Stimulated activated CD4-positive, alpha-beta T cell treated with anti-CD3 and anti-CD28 coated beads, Interleukin-12 subunit alpha, Interleukin-12 subunit beta, amount 100 ng/mL, for 4 hours (primary cell): ENCODE data around the gene OR8B3.
"Not testable (repeated sequence)": the region's sequence is repeated elsewhere in the genome, so short reads cannot be mapped to it uniquely, and the experiment has no call there.

Source experiments
- DNase-seq: peaks from one replicate; pipeline ENCODE4 v3.0.0-alpha.2; 2020

OR8B3 gene

GRCh38 chr11:124398924-124399323 lies at the start of gene OR8B3:
OR8B3 (minus strand) TSS chr11:124399024; CDS start chr11:124397351, 1,673 bp downstream.
- no peak for DNase-seq

DNA sequence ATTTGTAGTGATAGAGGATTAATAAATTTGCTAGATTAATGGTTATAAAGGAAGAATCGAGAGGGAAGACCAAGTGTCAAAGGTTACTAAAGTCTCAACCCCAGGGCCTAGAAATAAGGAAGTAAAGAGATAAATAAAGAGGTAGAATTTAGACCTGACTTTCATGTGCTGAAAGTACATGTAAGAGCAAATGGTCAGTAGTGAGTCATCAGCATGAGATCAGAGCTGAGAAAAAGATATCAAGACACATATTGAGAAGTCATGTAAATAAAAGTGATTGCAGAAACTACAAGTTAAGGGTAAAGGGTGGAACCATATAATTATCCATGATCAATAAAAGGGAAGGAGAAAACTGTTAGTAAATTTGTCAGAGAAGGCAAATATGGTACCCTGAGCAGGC lies 48.1 kb upstream of the OR8B3 start:
- no peak for DNase-seq

DNA sequence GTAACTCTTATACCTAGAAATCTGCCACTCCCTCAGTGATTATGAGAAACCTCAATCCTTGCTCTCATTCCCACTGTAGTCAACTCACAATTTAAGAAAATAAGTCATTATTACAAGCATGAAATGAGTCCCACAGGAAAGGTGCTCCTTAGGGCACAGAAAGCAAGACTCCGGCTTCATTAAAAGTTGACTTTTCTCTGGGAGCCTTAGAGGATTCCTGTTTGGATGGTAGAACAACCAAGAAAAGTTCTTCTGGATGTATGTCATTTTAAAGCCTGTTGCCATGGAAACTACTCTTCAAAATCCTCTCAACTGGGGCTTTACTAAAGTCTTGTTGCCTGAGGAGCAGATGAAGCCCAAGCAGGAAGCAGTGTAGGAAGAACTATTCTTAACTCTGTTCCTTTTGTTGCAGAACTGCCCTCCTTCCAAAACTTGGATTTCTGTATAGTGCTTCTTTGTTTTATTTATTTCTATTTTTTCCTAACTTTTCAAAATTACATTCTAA lies 46.9 kb upstream of the OR8B3 start, which contains the start of gene OR8B8:
Gene OR8B8 (minus strand): TSS at position 51 of the 505 bp plus-strand sequence. CDS start 4,611 bp downstream, outside the sequence.
- DNase-seq: no peak

DNA sequence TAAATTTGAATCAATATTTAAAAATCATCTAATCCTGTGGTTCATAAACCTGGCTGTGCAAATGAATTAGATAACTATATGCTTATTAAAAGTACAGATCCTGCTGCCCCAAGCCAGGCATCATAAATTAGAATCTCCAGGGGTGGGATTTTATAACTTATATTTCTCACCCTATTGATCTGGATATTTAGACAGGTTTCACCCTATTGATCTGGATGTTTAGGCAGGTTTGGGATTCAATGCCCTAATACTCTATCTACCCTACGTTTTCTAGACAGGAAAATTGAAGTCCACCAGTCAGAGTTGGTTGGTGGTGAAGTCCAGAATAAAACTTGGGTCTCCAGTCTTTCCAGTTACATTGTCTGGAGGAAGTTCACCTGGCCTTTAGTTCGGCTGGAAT lies 44.0 kb upstream of the OR8B3 start:
- no peak for DNase-seq

- no peak for DNase-seq
Measured at GRCh38 chr11:124442442-124442841, 43.6 kb upstream of the OR8B3 start.

GRCh38 chr11:124441519-124441918 lies 42.7 kb upstream of the OR8B3 start:
- no peak for DNase-seq

DNA sequence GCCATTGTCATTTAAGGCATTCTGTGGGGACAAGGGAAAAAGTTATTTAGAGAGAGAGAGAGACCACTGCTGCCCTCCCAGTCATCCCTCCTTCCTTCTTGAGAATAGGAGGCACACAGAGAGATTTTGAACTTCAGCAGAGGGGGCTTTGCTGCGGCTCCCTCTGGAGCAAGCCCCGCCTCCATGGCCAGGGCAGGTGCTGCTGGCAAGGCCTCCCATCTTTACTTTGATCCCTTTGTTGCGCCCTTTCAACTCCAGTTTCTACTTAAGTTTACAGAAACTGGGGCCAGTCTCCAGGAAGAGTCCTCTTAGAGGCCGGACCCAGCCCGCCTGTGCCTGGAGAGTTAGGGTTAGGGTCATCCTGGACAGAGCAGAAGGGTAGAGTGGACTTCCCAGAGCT lies 42.3 kb upstream of the OR8B3 start:
- DNase-seq: no peak

GRCh38 chr11:124440608-124441007 lies 41.8 kb upstream of the OR8B3 start:
- no peak for DNase-seq

- DNase-seq: no peak
Measured at GRCh38 chr11:124434699-124435098, 35.9 kb upstream of the OR8B3 start.

- DNase-seq: no peak
Measured at GRCh38 chr11:124429599-124429998, 30.8 kb upstream of the OR8B3 start.

GRCh38 chr11:124424384-124424921 lies 25.6 kb upstream of the OR8B3 start, which contains the start of gene OR8B4:
OR8B4 (minus strand) TSS chr11:124424871; CDS start chr11:124424871, 0 bp downstream.
- DNase-seq: no peak

- no peak for DNase-seq
Measured at GRCh38 chr11:124421043-124421442, 22.2 kb upstream of the OR8B3 start.

DNA sequence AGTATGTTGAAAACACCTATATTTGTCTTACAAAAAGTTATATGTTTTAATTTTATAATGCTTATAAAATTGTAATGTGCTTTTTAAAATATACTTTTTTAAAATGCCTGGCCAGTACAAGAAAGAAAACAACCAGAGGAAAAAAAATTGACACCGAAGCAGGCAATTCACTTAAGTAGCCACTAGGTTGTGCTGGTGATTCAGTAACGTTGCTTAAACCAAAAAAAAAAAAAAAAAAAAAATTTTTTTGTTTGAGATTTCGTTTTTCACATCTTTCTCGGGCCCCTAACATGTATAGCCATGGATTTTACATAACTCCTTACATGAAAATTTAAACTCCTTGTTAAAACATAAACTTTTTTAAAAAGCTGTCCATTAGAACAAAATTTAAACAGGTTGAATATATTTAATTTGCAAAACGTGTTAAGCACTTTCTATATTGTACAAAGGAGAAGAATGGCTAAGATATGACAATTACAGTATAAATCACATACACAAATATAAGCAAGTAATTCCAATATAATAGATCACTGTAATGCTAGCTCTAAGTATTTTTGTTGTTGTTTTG lies 16.6 kb upstream of the OR8B3 start:
- DNase-seq: no peak

GRCh38 chr11:124409906-124410305 lies 11.1 kb upstream of the OR8B3 start:
- DNase-seq: no peak

GRCh38 chr11:124405581-124405980 lies 6.8 kb upstream of the OR8B3 start:
- DNase-seq: no peak

DNA sequence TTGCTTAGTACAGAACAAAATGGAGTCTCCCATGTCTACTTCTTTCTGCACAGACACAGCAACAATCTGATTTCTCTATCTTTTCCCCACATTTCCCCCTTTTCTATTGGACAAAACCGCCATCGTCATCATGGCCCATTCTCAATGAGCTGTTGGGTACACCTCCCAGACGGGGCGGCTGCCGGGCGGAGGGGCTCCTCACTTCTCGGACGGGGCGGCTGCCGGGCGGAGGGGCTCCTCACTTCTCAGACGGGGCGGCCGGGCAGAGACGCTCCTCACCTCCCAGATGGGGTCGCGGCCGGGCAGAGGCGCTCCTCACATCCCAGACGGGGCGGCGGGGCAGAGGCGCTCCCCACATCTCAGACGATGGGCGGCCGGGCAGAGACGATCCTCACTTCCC lies 4.4 kb upstream of the OR8B3 start:
- not testable (repeated sequence) for DNase-seq

- peak; percentile 20 for DNase-seq
Measured at GRCh38 chr11:124402326-124402922, 3.6 kb upstream of the OR8B3 start.

- DNase-seq: not testable (repeated sequence)
Measured at GRCh38 chr11:124396847-124397246, 2.0 kb downstream of the OR8B3 start.

DNA sequence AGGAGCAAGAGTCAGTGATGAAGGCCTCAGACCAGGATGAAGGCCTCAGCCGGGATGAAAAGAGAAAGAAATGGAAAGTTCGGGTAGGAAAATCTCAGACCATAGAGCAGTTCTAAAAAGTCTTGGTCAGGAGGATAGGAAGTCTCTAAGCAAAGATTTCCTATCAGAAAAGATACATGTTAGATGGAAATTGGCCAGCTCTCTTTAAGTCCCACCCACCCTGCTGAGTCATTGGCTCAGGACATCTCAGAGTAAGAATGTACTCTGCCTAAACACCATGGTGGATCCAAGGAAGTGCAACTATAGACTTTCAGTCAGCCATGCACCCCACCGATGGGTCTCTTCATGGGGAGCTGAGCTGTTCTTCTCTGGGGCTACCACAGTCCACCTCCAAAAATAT lies 4.4 kb downstream of the OR8B3 start:
- no peak for DNase-seq

GRCh38 chr11:124384399-124384798 lies 14.4 kb downstream of the OR8B3 start, which contains the start of gene OR8B2:
OR8B2 (minus strand) TSS chr11:124384499; CDS start chr11:124383343, 1,156 bp downstream.
- DNase-seq: no peak

- DNase-seq: not testable (repeated sequence)
Measured at GRCh38 chr11:124382857-124383256, 16.0 kb downstream of the OR8B3 start.

GRCh38 chr11:124380585-124380984 lies 18.2 kb downstream of the OR8B3 start:
- no peak for DNase-seq

DNA sequence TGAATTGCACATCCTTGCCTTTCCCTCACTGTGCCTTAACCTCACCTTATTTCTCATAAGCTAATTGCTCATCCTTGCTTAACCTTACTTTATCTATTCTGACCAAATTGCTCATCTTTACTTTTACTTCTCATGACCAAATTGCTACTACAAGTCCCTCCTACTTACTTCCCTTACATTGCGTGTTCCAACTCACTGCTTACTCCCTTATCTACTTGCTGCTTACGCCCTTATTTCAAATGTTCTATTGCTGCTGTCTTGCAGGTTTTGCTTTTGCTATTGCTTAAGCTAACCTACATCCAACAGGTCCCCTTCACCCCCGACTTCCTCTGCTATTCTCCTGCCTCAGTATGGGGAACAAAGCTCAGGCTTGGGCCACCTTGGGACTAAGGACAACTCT lies 22.5 kb downstream of the OR8B3 start:
- DNase-seq: no peak

DNA sequence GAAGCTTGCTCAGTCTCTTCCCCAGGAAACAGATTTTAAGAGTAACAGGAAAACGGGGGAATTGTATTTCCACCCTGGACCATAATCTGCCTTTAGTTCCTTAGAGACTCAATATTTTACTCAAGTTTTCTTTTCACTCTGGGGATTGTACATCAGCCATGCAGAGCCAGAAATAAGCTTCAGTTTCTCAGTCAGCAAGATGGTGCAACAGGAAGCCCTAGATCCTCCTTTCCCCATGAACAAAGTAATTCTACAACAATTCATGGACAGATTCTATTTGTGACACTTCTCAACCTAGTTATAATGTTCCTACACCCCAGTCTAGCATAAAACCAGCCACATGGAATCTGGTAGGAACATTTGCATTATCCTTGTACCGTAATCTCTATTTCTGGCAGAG lies 39.3 kb downstream of the OR8B3 start:
- no peak for DNase-seq
